ENCODE results near the gene HCN3. TPM values are rescaled to one million over a fixed set of nuclear protein-coding genes. Genes with fewer than 3 reads are reported as not detected.
A peak's percentile ranks its signal among the peaks of the same experiment; 100 is the strongest.
"Not testable (repeated sequence)": the region's sequence is repeated elsewhere in the genome, so short reads cannot be mapped to it uniquely, and the experiment has no call there.

The HCN3 gene
- total RNA-seq, 6 experiments from 2014 or later, result 1.3 to 1.6 (median 1.5) TPM

GRCh38 chr1:155241069-155241679 is 36.1 kb upstream of the HCN3 start:
- no peak for TF ChIP-seq CTCF (IDR thresholded peaks at IDR 0.05)

GRCh38 chr1:155241841-155242264 is 35.4 kb upstream of the HCN3 start:
- H3K9me3 Mint-ChIP-seq, result no peaks in the 10 kb centered on the region; the same call in 1 of the 2 replicates
- peak overlapping the region; percentile 93; the same call in 1 of the 2 replicates for H3K4me3 Mint-ChIP-seq
- TF ChIP-seq CTCF (IDR thresholded peaks at IDR 0.05), result no peak
- H3K27me3 Mint-ChIP-seq (ENCODE audit: insufficient read depth), result peaks cover 5% of the 10 kb centered on the region
- peak overlapping the region; percentile 81 for H3K27ac Mint-ChIP-seq
- H3K36me3 Mint-ChIP-seq (ENCODE audit: low read depth), result peaks cover 16% of the 10 kb centered on the region
- no peak for DNase-seq
- peaks cover 42% of the 10 kb centered on the region for H3K4me1 Mint-ChIP-seq (ENCODE audit: low read depth)

More at GRCh38 chr1:155241069-155241679, 36.1 kb upstream of the HCN3 start:
- peak; percentile 86 for DNase-seq
- peaks cover 5% of the 10 kb centered on the region for H3K27me3 Mint-ChIP-seq (ENCODE audit: insufficient read depth)
- peaks cover 42% of the 10 kb centered on the region for H3K4me1 Mint-ChIP-seq (ENCODE audit: low read depth)
- no peaks in the 10 kb centered on the region; the same call in 1 of the 2 replicates for H3K9me3 Mint-ChIP-seq
- H3K27ac Mint-ChIP-seq, result peak overlapping the region; percentile 81
- peak overlapping the region; percentile 93 for H3K4me3 Mint-ChIP-seq
- peaks cover 10% of the 10 kb centered on the region for H3K36me3 Mint-ChIP-seq (ENCODE audit: low read depth)

- Mint-ChIP-seq H3K27ac (peak overlapping the region; percentile 81; the same call in 1 of the 2 replicates), H3K4me3 (peak overlapping the region; percentile 96), H3K36me3 (ENCODE audit: low read depth) (peaks cover 16% of the 10 kb centered on the region), H3K27me3 (ENCODE audit: insufficient read depth) (peaks cover 5% of the 10 kb centered on the region), H3K4me1 (ENCODE audit: low read depth) (peaks cover 42% of the 10 kb centered on the region), H3K9me3 (no peaks in the 10 kb centered on the region; the same call in 1 of the 2 replicates)
- DNase-seq, result no peak
- no peak for TF ChIP-seq CTCF (IDR thresholded peaks at IDR 0.05)
Observed at GRCh38 chr1:155242805-155243358, 34.4 kb upstream of the HCN3 start.

- peak; percentile 100 for DNase-seq
- H3K27ac Mint-ChIP-seq, result peak overlapping the region; percentile 81
- H3K4me1 Mint-ChIP-seq (ENCODE audit: low read depth), result peaks cover 42% of the 10 kb centered on the region
- peak; percentile 36; the same call in 1 of the 2 replicates for TF ChIP-seq CTCF (IDR thresholded peaks at IDR 0.05)
- H3K4me3 Mint-ChIP-seq, result peak overlapping the region; percentile 96
- H3K27me3 Mint-ChIP-seq (ENCODE audit: insufficient read depth), result peaks cover 5% of the 10 kb centered on the region
- peaks cover 12% of the 10 kb centered on the region for H3K36me3 Mint-ChIP-seq (ENCODE audit: low read depth)
- no peaks in the 10 kb centered on the region; the same call in 1 of the 2 replicates for H3K9me3 Mint-ChIP-seq
Observed at GRCh38 chr1:155244368-155245162, 32.7 kb upstream of the HCN3 start.

GRCh38 chr1:155245163-155245524 is 32.1 kb upstream of the HCN3 start:
- peaks cover 5% of the 10 kb centered on the region for H3K27me3 Mint-ChIP-seq (ENCODE audit: insufficient read depth)
- no peak for TF ChIP-seq CTCF (IDR thresholded peaks at IDR 0.05)
- H3K27ac Mint-ChIP-seq, result peak overlapping the region; percentile 81

GRCh38 chr1:155246796-155247195 is 30.5 kb upstream of the HCN3 start:
- not testable (repeated sequence) for H3K27me3 Mint-ChIP-seq (ENCODE audit: insufficient read depth); H3K27ac Mint-ChIP-seq; H3K9me3 Mint-ChIP-seq; H3K4me3 Mint-ChIP-seq; DNase-seq
- Mint-ChIP-seq H3K4me1 (ENCODE audit: low read depth) (peaks cover 36% of the 10 kb centered on the region), H3K36me3 (ENCODE audit: low read depth) (peaks cover 12% of the 10 kb centered on the region)

More at GRCh38 chr1:155245163-155245524, 32.1 kb upstream of the HCN3 start:
- DNase-seq, result no peak
- Mint-ChIP-seq H3K36me3 (ENCODE audit: low read depth) (peaks cover 12% of the 10 kb centered on the region), H3K4me1 (ENCODE audit: low read depth) (peaks cover 42% of the 10 kb centered on the region), H3K9me3 (no peaks in the 10 kb centered on the region; the same call in 1 of the 2 replicates), H3K4me3 (peak overlapping the region; percentile 96)

Data from HFFc6 (cell line).